K562 (cell line): Measurements from ENCODE around the gene ZFP69. TPM values are rescaled to one million over a fixed set of nuclear protein-coding genes. Genes with fewer than 3 reads are reported as not detected.

ENCODE experiments used
- FOXJ3 ChIP-seq: sonication (generic); formaldehyde crosslinking; IDR thresholded peaks from 2 replicates; pipeline ENCODE4 v1.4.0; 2020; ENCODE audit warnings: mild to moderate bottlenecking, missing genetic modification reagents
- KLF1 ChIP-seq: fragments of 450-650 bp; IDR thresholded peaks from 2 replicates; pipeline ENCODE4 v1.6.1; 2016; ENCODE audit warnings: missing genetic modification characterization, missing compliant biosample characterization
- MAFF ChIP-seq: IDR thresholded peaks from 2 replicates; pipeline ENCODE4 v1.6.1; 2012; ENCODE audit warnings: low read length, improper control_type of control experiment
- OTX1 ChIP-seq: fragments of 450-650 bp; formaldehyde crosslinking; IDR thresholded peaks from 2 replicates; pipeline ENCODE4 v1.4.0; 2022; ENCODE audit warnings: mild to moderate bottlenecking
- SAFB ChIP-seq: fragments of 200-400 bp; formaldehyde crosslinking; IDR thresholded peaks from 2 replicates; pipeline ENCODE4 v1.6.1; 2017; ENCODE audit warnings: low read depth, low read length, borderline replicate concordance
- SRF ChIP-seq, 2 experiments: fragments of 250-450, 450-650 bp in 1 of 2; sonication (Bioruptor Pico) in 1 of 2; sonication (generic) in 1 of 2; formaldehyde crosslinking; IDR thresholded peaks; 2 replicates each; pipeline versions ENCODE4 v1.5.0 to v1.5.1; 2020 to 2022; ENCODE audit warnings: mild to moderate bottlenecking in 1 of 2, missing genetic modification reagents in 1 of 2
- TFAM ChIP-seq: fragments of 250-450 bp; sonication (Bioruptor Pico); conservative IDR thresholded peaks from 2 replicates; pipeline ENCODE4 v1.5.0; 2021; ENCODE audit warnings: mild to moderate bottlenecking, moderate library complexity
- THAP12 ChIP-seq: fragments of 250-450 bp; sonication (Bioruptor Pico); IDR thresholded peaks from 2 replicates; pipeline ENCODE4 v1.9.0; 2021; ENCODE audit warnings: mild to moderate bottlenecking, inconsistent platforms
- THRAP3 ChIP-seq: fragments of 450-650 bp; IDR thresholded peaks from 2 replicates; pipeline ENCODE4 v1.6.1; 2016; ENCODE audit warnings: mild to moderate bottlenecking, inconsistent platforms, borderline replicate concordance
- ZC3H4 ChIP-seq: sonication (generic); formaldehyde crosslinking; IDR thresholded peaks from 2 replicates; pipeline ENCODE4 v1.9.0; 2021; ENCODE audit warnings: missing genetic modification reagents, borderline replicate concordance
- ZNF274 ChIP-seq: IDR thresholded peaks from 2 replicates; pipeline ENCODE4 v1.6.1; 2011; ENCODE audit warnings: low read depth, mild to moderate bottlenecking, low read length, moderate library complexity, borderline replicate concordance
- ZNF507 ChIP-seq: conservative IDR thresholded peaks from 2 replicates; pipeline ENCODE4 v1.6.1; 2017; ENCODE audit warnings: missing genetic modification characterization, missing compliant biosample characterization
- ZNF75A ChIP-seq: fragments of 450-650 bp; formaldehyde crosslinking; IDR thresholded peaks from 2 replicates; pipeline ENCODE4 v1.4.0; 2020; ENCODE audit warnings: mild to moderate bottlenecking
- polyA plus RNA-seq, 8 experiments: library from polyadenylated mRNA; depleted of rRNA in 4 of 8; stranded (reverse) in 5 of 8; unstranded in 3 of 8; fragments of >200 nt; fragmentation: Nextera tagmentation in 2 of 8; fragmentation: Illumina TruSeq in 1 of 8; extraction: Ambion mirVana in 2 of 8; extraction: Trizol in 1 of 8; gene quantifications; 2 replicates each; pipeline versions ENCODE4 v1.2.1 to v1.2.3, GENCODE V29; 2011 to 2014; ENCODE audit warnings: inconsistent platforms in 1 of 8, missing spikeins in 1 of 8
- total RNA-seq, 7 experiments: library from RNA; depleted of rRNA in 6 of 7; stranded (reverse); fragments of >200 nt in 6 of 7; fragmentation: Illumina TruSeq in 2 of 7; extraction: Trizol in 2 of 7; gene quantifications; 2 replicates each; pipeline versions ENCODE4 v1.2.1 to v1.2.3, GENCODE V29; 2011 to 2021; ENCODE audit warnings: low replicate concordance in 1 of 7
- TF ChIP-seq, protein P1 (sequence below): IDR thresholded peaks from 3 replicates; pipeline ENCODE4 v1.6.1; 2011; ENCODE audit warnings: borderline replicate concordance, mild to moderate bottlenecking; ENCODE audit not compliant: insufficient read length, insufficient read depth
- TF ChIP-seq, protein P2 (sequence below): IDR thresholded peaks from 2 replicates; pipeline ENCODE4 v1.6.1; 2011; ENCODE audit not compliant: insufficient read length; ENCODE audit errors: extremely low read depth
- TF ChIP-seq, protein P3 (sequence below): fragments of 450-650 bp; formaldehyde crosslinking; IDR thresholded peaks from 2 replicates; pipeline ENCODE4 v1.4.0; 2020; ENCODE audit warnings: mild to moderate bottlenecking, moderate library complexity

Gene ZFP69
- total and polyA plus RNA-seq, 9 of the 15 experiments (the other 6 are each of a cell fraction or from before 2014, with no cell fraction given) = 2.0 to 8.4 (median 5.7) TPM

GRCh38 chr1:40438391-40439015 lies 38.6 kb upstream of the ZFP69 start (continued):
- TF ChIP-seq THAP12 = no peak
- TF ChIP-seq SRF (CRISPR knock-in tag; IDR thresholded peaks at IDR 0.05) = no peak
- no peak for TF ChIP-seq ZC3H4 (CRISPR knock-in tag)
- no peak for TF ChIP-seq ZNF507 (tag)
- TF ChIP-seq, protein P1, sequence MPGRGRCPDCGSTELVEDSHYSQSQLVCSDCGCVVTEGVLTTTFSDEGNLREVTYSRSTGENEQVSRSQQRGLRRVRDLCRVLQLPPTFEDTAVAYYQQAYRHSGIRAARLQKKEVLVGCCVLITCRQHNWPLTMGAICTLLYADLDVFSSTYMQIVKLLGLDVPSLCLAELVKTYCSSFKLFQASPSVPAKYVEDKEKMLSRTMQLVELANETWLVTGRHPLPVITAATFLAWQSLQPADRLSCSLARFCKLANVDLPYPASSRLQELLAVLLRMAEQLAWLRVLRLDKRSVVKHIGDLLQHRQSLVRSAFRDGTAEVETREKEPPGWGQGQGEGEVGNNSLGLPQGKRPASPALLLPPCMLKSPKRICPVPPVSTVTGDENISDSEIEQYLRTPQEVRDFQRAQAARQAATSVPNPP = no peak
- TF ChIP-seq ZNF274 = no peak
- TF ChIP-seq OTX1 (CRISPR knock-in tag) = no peak
- TF ChIP-seq, protein P2, sequence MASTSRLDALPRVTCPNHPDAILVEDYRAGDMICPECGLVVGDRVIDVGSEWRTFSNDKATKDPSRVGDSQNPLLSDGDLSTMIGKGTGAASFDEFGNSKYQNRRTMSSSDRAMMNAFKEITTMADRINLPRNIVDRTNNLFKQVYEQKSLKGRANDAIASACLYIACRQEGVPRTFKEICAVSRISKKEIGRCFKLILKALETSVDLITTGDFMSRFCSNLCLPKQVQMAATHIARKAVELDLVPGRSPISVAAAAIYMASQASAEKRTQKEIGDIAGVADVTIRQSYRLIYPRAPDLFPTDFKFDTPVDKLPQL = no peak
- TF ChIP-seq KLF1 (tag) = no peak
- TF ChIP-seq TFAM (CRISPR knock-in tag) = no peak
- TF ChIP-seq THRAP3 = no peak
- TF ChIP-seq, protein P3, sequence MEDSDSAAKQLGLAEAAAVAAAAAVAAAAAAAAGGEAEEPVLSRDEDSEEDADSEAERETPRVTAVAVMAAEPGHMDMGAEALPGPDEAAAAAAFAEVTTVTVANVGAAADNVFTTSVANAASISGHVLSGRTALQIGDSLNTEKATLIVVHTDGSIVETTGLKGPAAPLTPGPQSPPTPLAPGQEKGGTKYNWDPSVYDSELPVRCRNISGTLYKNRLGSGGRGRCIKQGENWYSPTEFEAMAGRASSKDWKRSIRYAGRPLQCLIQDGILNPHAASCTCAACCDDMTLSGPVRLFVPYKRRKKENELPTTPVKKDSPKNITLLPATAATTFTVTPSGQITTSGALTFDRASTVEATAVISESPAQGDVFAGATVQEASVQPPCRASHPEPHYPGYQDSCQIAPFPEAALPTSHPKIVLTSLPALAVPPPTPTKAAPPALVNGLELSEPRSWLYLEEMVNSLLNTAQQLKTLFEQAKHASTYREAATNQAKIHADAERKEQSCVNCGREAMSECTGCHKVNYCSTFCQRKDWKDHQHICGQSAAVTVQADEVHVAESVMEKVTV = no peak
- no peak for TF ChIP-seq SAFB
- no peak for TF ChIP-seq ZNF75A
- no peak for TF ChIP-seq MAFF
- no peak for TF ChIP-seq FOXJ3 (CRISPR knock-in tag)
- TF ChIP-seq, all 486 proteins: peak for 4
